Subcutaneous abdominal adipose tissue (tissue), 5 donors: ENCODE data around the gene RAMP3.

Source experiments
- H3K27ac ChIP-seq: one replicate; pipeline ENCODE4 v1.7.0; 2013; ENCODE audit warnings: low read depth, mild to moderate bottlenecking, inconsistent platforms, low read length, moderate library complexity
- H3K27me3 ChIP-seq, 5 donors: one replicate each; pipeline ENCODE4 v1.7.0; 2013; ENCODE audit warnings: low read length in 5 of 5, inconsistent platforms in 1 of 5; ENCODE audit not compliant: control insufficient read depth in 5 of 5, insufficient read depth in 4 of 5
- H3K36me3 ChIP-seq, 5 donors: one replicate each; pipeline ENCODE4 v1.7.0; 2013; ENCODE audit warnings: low read length in 5 of 5; ENCODE audit not compliant: control insufficient read depth in 5 of 5, insufficient read depth in 5 of 5
- H3K4me1 ChIP-seq, 5 donors: one replicate each; pipeline ENCODE4 v1.7.0; 2013; ENCODE audit warnings: low read length in 5 of 5, mild to moderate bottlenecking in 3 of 5, moderate library complexity in 1 of 5; ENCODE audit not compliant: control insufficient read depth in 5 of 5, insufficient read depth in 5 of 5
- H3K4me3 ChIP-seq, 5 donors: one replicate each; pipeline ENCODE4 v1.7.0; 2013; ENCODE audit warnings: low read length in 5 of 5, low read depth in 1 of 5
- H3K9ac ChIP-seq, 5 donors: one replicate each; pipeline ENCODE4 v1.7.0; 2013; ENCODE audit warnings: low read length in 5 of 5, mild to moderate bottlenecking in 4 of 5, moderate library complexity in 3 of 5
- H3K9me3 ChIP-seq, 5 donors: one replicate each; pipeline ENCODE4 v1.7.0; 2013; ENCODE audit warnings: low read length in 5 of 5; ENCODE audit not compliant: control insufficient read depth in 5 of 5
- donor health status: healthy.
- donor health status: healthy.
- donor health status: healthy.
- donor health status: healthy.
- donor health status: healthy.

RAMP3 gene

GRCh38 chr7:45182856-45183710 lies 25.5 kb downstream of the RAMP3 start:
- Histone ChIP-seq H3K27me3 (peaks cover 0 to 5% (median 0%) of the 10 kb centered on the region in 5 donors), H3K27ac (no peak overlapping the region), H3K9me3 (no peaks in the 10 kb centered on the region), H3K9ac (no peak overlapping the region), H3K4me1 (peaks cover 0 to 7% (median 0%) of the 10 kb centered on the region in 5 donors), H3K4me3 (no peak overlapping the region), H3K36me3 (peaks cover 0 to 34% (median 0%) of the 10 kb centered on the region in 5 donors)

- H3K4me3 ChIP-seq = no peak overlapping the region
- no peaks in the 10 kb centered on the region for H3K9me3 ChIP-seq
- no peak overlapping the region for H3K9ac ChIP-seq
- no peak overlapping the region for H3K27ac ChIP-seq
- peaks cover 0 to 9% (median 0%) of the 10 kb centered on the region in 5 donors for H3K4me1 ChIP-seq
- H3K27me3 ChIP-seq = peaks cover 0 to 3% (median 0%) of the 10 kb centered on the region in 5 donors
- peaks cover 0 to 31% (median 0%) of the 10 kb centered on the region in 5 donors for H3K36me3 ChIP-seq
Observed at GRCh38 chr7:45183711-45184210, 26.2 kb downstream of the RAMP3 start.

GRCh38 chr7:45184326-45185027 lies 26.9 kb downstream of the RAMP3 start:
- no peaks in the 10 kb centered on the region for H3K9me3 ChIP-seq
- H3K36me3 ChIP-seq = peaks cover 0 to 31% (median 0%) of the 10 kb centered on the region in 5 donors
- no peak overlapping the region for H3K9ac ChIP-seq
- H3K4me3 ChIP-seq = no peak overlapping the region
- H3K27me3 ChIP-seq = peaks cover 0 to 3% (median 0%) of the 10 kb centered on the region in 5 donors
- H3K4me1 ChIP-seq = peaks cover 0 to 16% (median 2%) of the 10 kb centered on the region in 5 donors
- no peak overlapping the region for H3K27ac ChIP-seq

- Histone ChIP-seq H3K4me1 (peaks cover 0 to 20% (median 0%) of the 10 kb centered on the region in 5 donors), H3K9me3 (no peaks in the 10 kb centered on the region), H3K9ac (no peak overlapping the region), H3K27ac (no peak overlapping the region), H3K27me3 (peaks cover 0 to under 1% (median 0%) of the 10 kb centered on the region in 5 donors), H3K36me3 (peaks cover 0 to 26% (median 0%) of the 10 kb centered on the region in 5 donors), H3K4me3 (no peak overlapping the region)
Observed at GRCh38 chr7:45185028-45185863, 27.7 kb downstream of the RAMP3 start.

GRCh38 chr7:45185864-45186250 lies 28.3 kb downstream of the RAMP3 start:
- Histone ChIP-seq H3K9ac (no peak overlapping the region), H3K27ac (no peak overlapping the region), H3K36me3 (peaks cover 0 to 26% (median 0%) of the 10 kb centered on the region in 5 donors), H3K9me3 (no peaks in the 10 kb centered on the region), H3K4me3 (no peak overlapping the region), H3K4me1 (peaks cover 0 to 25% (median 0%) of the 10 kb centered on the region in 5 donors), H3K27me3 (no peaks in the 10 kb centered on the region)

- Histone ChIP-seq H3K36me3 (peaks cover 0 to 26% (median 0%) of the 10 kb centered on the region in 5 donors), H3K9ac (no peak overlapping the region), H3K4me1 (peaks cover 0 to 28% (median 0%) of the 10 kb centered on the region in 5 donors), H3K27ac (no peak overlapping the region), H3K27me3 (no peaks in the 10 kb centered on the region), H3K4me3 (no peak overlapping the region), H3K9me3 (no peaks in the 10 kb centered on the region)
Observed at GRCh38 chr7:45186261-45186813, 28.7 kb downstream of the RAMP3 start.

- H3K27me3 ChIP-seq = no peaks in the 10 kb centered on the region
- peaks cover 0 to 19% (median 0%) of the 10 kb centered on the region in 5 donors for H3K36me3 ChIP-seq
- H3K4me1 ChIP-seq = peaks cover 0 to 35% (median 0%) of the 10 kb centered on the region in 5 donors
- no peak overlapping the region for H3K9ac ChIP-seq
- H3K4me3 ChIP-seq = no peak overlapping the region
- H3K27ac ChIP-seq = no peak overlapping the region
- no peaks in the 10 kb centered on the region for H3K9me3 ChIP-seq
Observed at GRCh38 chr7:45187089-45187945, 29.7 kb downstream of the RAMP3 start.

GRCh38 chr7:45187946-45188411 lies 30.4 kb downstream of the RAMP3 start:
- Histone ChIP-seq H3K4me1 (peaks cover 0 to 41% (median 0%) of the 10 kb centered on the region in 5 donors), H3K9ac (no peak overlapping the region), H3K27ac (no peak overlapping the region), H3K9me3 (no peaks in the 10 kb centered on the region), H3K27me3 (no peaks in the 10 kb centered on the region), H3K4me3 (no peak overlapping the region), H3K36me3 (peaks cover 0 to 19% (median 0%) of the 10 kb centered on the region in 5 donors)
